ENCODE data around the gene STRIP2. TPM values are rescaled to one million over a fixed set of nuclear protein-coding genes. Genes with fewer than 3 reads are reported as not detected.

Gene STRIP2
- total RNA-seq, 2 donors from 2014 or later: 11.7 to 15.8 TPM

- Mint-ChIP-seq H3K9me3 (no peaks in the 10 kb centered on the region), H3K4me1 (peaks cover 14% of the 10 kb centered on the region), H3K36me3 (ENCODE audit: low read depth) (peaks cover 35% of the 10 kb centered on the region), H3K27me3 (ENCODE audit: insufficient read depth) (no peaks in the 10 kb centered on the region), H3K4me3 (no peak overlapping the region), H3K27ac (no peak overlapping the region)
- WGBS, 2 experiments (ENCODE audit: insufficient coverage in 1 of 2, insufficient read length in 1 of 2): 92% methylated on average over 1 of the region's 1 CpG; no CpG with 5 or more reads in 1 of the 2 experiments
- no peak for DNase-seq
- H3K27ac ChIP-seq (ENCODE audit: low read depth, low read length): no peak overlapping the region
- no peaks in the 10 kb centered on the region for H3K27me3 ChIP-seq (ENCODE audit: control insufficient read depth, insufficient read depth, low read length, poor library complexity, severe bottlenecking)
- H3K4me1 ChIP-seq (ENCODE audit: control insufficient read depth, insufficient read depth, low read length): no peaks in the 10 kb centered on the region
- H3K36me3 ChIP-seq (ENCODE audit: control insufficient read depth, insufficient read depth, low read length): peaks cover 26% of the 10 kb centered on the region
- TF ChIP-seq, protein P1, sequence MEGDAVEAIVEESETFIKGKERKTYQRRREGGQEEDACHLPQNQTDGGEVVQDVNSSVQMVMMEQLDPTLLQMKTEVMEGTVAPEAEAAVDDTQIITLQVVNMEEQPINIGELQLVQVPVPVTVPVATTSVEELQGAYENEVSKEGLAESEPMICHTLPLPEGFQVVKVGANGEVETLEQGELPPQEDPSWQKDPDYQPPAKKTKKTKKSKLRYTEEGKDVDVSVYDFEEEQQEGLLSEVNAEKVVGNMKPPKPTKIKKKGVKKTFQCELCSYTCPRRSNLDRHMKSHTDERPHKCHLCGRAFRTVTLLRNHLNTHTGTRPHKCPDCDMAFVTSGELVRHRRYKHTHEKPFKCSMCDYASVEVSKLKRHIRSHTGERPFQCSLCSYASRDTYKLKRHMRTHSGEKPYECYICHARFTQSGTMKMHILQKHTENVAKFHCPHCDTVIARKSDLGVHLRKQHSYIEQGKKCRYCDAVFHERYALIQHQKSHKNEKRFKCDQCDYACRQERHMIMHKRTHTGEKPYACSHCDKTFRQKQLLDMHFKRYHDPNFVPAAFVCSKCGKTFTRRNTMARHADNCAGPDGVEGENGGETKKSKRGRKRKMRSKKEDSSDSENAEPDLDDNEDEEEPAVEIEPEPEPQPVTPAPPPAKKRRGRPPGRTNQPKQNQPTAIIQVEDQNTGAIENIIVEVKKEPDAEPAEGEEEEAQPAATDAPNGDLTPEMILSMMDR (conservative IDR thresholded peaks at IDR 0.05): no peak
- no peak overlapping the region for H3K9ac ChIP-seq (ENCODE audit: extremely low read depth, low read length, poor library complexity, severe bottlenecking)
- no peaks in the 10 kb centered on the region for H3K9me3 ChIP-seq (ENCODE audit: control insufficient read depth, low read length)
- H3K4me3 ChIP-seq (ENCODE audit: low read length): no peak overlapping the region
These were observed 33.9 kb downstream of the STRIP2 start for GRCh38 chr7:129468087-129468486.

GRCh38 chr7:129468547-129468946 is 34.3 kb downstream of the STRIP2 start:
- H3K4me1 Mint-ChIP-seq: peaks cover 14% of the 10 kb centered on the region
- TF ChIP-seq, protein P1 (conservative IDR thresholded peaks at IDR 0.05): no peak
- H3K36me3 ChIP-seq (ENCODE audit: control insufficient read depth, insufficient read depth, low read length): peaks cover 26% of the 10 kb centered on the region
- no peaks in the 10 kb centered on the region for H3K9me3 Mint-ChIP-seq
- H3K27me3 ChIP-seq (ENCODE audit: control insufficient read depth, insufficient read depth, low read length, poor library complexity, severe bottlenecking): no peaks in the 10 kb centered on the region
- no peak for DNase-seq
- no peak overlapping the region for H3K27ac Mint-ChIP-seq
- peaks cover 37% of the 10 kb centered on the region for H3K36me3 Mint-ChIP-seq (ENCODE audit: low read depth)
- H3K27ac ChIP-seq (ENCODE audit: low read depth, low read length): no peak overlapping the region
- no peak overlapping the region for H3K9ac ChIP-seq (ENCODE audit: extremely low read depth, low read length, poor library complexity, severe bottlenecking)
- H3K4me3 ChIP-seq (ENCODE audit: low read length): no peak overlapping the region
- no peaks in the 10 kb centered on the region for H3K27me3 Mint-ChIP-seq (ENCODE audit: insufficient read depth)
- H3K4me1 ChIP-seq (ENCODE audit: control insufficient read depth, insufficient read depth, low read length): no peaks in the 10 kb centered on the region
- 90 to 98% methylated on average over 4 of the region's 4 CpGs for WGBS, 2 experiments (ENCODE audit: insufficient coverage in 1 of 2, insufficient read length in 1 of 2)
- no peaks in the 10 kb centered on the region for H3K9me3 ChIP-seq (ENCODE audit: control insufficient read depth, low read length)
- no peak overlapping the region for H3K4me3 Mint-ChIP-seq

- no peaks in the 10 kb centered on the region for H3K9me3 ChIP-seq (ENCODE audit: control insufficient read depth, low read length)
- no peak overlapping the region for H3K27ac ChIP-seq (ENCODE audit: low read depth, low read length)
- no peak overlapping the region for H3K9ac ChIP-seq (ENCODE audit: extremely low read depth, low read length, poor library complexity, severe bottlenecking)
- no peak overlapping the region for H3K4me3 Mint-ChIP-seq
- TF ChIP-seq, protein P1 (conservative IDR thresholded peaks at IDR 0.05): no peak
- DNase-seq: peak; percentile 57
- H3K27ac Mint-ChIP-seq: peak overlapping the region; percentile 4
- no peaks in the 10 kb centered on the region for H3K27me3 Mint-ChIP-seq (ENCODE audit: insufficient read depth)
- H3K36me3 Mint-ChIP-seq (ENCODE audit: low read depth): peaks cover 38% of the 10 kb centered on the region
- H3K4me3 ChIP-seq (ENCODE audit: low read length): no peak overlapping the region
- no peaks in the 10 kb centered on the region for H3K4me1 ChIP-seq (ENCODE audit: control insufficient read depth, insufficient read depth, low read length)
- peaks cover 10% of the 10 kb centered on the region for H3K4me1 Mint-ChIP-seq
- H3K27me3 ChIP-seq (ENCODE audit: control insufficient read depth, insufficient read depth, low read length, poor library complexity, severe bottlenecking): no peaks in the 10 kb centered on the region
- peaks cover 3% of the 10 kb centered on the region for H3K9me3 Mint-ChIP-seq
- peaks cover 34% of the 10 kb centered on the region for H3K36me3 ChIP-seq (ENCODE audit: control insufficient read depth, insufficient read depth, low read length)
These were observed 35.7 kb downstream of the STRIP2 start for GRCh38 chr7:129469930-129470329.

Measured in endodermal cell (in vitro differentiated cells).